HG02884 (cell line): ENCODE results near the gene CLCN2.

ENCODE experiments used
- ATAC-seq: cut with Tn5 transposase; IDR thresholded peaks from one replicate; pipeline ENCODE4 v1.9.1; 2021; ENCODE audit warnings: mild to moderate bottlenecking, moderate library complexity; ENCODE audit not compliant: unreplicated experiment

Gene CLCN2

DNA sequence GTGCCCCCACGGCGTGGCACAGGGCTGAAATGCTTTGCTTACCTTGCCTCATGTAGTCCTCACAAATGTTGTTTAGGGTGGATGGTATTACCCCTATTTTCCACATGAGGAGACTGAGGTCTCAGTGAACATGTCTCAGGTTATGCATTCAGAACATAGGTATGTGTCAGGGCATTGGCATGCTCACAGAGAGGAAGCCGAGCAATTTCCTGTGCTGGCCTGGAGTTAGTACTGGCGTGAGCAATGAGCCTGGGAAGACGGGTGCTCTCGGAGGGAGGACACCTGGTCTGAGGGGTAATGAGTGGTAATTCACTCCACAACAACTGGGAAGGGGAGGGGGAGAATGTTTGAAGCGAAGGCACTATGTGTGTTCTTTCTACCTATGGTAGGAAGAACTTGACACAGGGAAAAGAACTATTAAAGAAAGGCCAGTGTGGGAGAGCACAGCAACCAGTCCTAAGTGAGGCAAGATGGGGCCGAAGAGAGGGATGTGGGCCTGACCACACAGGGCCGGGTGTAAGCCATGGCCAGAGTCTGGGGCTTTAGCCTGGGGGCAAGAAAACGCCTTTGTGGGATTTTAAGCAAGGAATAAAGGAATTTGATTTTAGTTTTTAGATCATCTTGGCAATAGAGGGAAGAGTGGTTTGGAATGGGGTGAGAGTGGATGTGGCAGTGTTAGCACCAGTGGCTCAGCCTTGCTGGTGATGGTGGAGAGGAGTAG is 28.9 kb downstream of the CLCN2 start:
- no peak for ATAC-seq

DNA sequence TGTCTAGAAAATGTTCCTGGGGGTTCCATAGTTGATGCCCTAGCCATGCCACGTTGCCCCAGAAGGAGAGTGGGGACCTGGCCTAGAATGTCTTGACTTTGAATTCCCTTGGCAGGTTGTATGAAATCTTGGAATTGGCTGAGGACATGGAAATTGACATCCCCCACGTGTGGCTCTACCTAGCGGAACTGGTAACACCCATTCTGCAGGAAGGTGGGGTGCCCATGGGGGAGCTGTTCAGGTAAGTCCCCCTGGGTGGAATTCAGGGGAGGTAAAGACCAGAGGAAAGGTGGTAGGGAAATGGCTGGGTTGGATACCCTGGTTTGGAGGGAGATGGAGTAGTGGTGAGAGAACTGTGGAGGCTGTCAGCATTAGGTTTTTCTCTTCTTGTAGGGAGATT is 32.9 kb downstream of the CLCN2 start:
- no peak for ATAC-seq

DNA sequence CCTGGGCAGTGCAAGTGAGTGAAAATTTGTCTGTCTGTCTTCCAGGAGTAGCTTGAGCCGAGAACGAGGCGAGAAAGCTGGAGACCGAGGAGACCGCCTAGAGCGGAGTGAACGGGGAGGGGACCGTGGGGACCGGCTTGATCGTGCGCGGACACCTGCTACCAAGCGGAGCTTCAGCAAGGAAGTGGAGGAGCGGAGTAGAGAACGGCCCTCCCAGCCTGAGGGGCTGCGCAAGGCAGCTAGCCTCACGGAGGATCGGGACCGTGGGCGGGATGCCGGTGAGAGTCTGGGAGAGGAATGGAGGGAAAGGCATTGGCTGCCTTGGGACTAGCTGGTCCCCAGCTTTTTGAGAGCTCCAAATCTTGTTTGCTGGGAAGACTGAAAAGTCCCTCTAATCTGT is 34.2 kb downstream of the CLCN2 start:
- ATAC-seq, result no peak

DNA sequence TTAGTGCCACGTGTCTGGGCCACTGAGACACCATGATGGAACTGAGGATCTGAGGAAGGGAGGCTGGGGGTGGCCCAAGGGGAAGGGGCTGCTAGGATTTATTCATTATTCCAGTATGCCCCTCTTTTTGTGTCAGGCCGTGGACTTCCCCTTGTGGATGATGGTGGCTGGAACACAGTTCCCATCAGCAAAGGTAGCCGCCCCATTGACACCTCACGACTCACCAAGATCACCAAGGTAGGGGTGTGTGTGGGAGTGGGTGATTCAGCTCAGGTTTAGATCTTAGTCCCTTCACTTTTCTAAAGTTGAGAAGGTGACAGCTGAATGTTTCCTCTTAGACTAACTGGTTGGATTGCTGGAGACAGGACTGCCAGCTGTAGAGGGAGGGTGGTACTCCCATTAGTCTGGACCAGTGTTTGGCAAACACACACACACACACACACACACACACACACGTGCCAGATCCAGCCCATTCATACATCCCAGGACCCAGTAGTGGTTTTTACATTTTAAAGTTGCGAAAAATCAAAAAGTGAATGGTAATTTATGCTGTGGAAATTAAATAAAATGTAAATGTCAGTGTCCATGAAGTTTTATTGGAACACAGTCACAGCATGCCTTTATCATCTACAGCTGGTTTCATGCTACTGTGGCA is 35.6 kb downstream of the CLCN2 start:
- no peak for ATAC-seq

DNA sequence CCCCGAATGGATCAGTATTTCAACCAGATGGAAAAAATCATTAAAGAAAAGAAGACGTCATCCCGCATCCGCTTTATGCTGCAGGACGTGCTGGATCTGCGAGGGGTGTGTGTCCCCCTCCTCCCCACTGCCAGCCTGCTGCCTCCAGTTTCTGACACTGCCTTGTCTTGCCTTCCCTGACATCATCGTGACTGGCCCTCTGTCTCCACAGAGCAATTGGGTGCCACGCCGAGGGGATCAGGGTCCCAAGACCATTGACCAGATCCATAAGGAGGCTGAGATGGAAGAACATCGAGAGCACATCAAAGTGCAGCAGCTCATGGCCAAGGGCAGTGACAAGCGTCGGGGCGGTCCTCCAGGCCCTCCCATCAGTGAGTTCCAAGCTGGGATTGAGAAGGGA is 36.1 kb downstream of the CLCN2 start:
- no peak for ATAC-seq

DNA sequence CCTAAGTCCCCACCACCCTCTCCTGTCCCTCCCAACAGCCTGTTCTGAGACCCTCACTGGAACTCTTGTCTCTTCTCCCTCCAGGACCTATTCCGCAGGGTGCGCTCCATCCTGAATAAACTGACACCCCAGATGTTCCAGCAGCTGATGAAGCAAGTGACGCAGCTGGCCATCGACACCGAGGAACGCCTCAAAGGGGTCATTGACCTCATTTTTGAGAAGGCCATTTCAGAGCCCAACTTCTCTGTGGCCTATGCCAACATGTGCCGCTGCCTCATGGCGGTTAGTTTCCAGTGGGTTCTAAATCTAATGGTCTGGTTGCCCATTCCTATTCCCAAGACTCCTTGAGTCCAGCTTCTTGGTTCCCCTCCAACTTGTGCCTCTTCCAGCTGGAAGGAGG is 37.7 kb downstream of the CLCN2 start:
- ATAC-seq, result no peak

DNA sequence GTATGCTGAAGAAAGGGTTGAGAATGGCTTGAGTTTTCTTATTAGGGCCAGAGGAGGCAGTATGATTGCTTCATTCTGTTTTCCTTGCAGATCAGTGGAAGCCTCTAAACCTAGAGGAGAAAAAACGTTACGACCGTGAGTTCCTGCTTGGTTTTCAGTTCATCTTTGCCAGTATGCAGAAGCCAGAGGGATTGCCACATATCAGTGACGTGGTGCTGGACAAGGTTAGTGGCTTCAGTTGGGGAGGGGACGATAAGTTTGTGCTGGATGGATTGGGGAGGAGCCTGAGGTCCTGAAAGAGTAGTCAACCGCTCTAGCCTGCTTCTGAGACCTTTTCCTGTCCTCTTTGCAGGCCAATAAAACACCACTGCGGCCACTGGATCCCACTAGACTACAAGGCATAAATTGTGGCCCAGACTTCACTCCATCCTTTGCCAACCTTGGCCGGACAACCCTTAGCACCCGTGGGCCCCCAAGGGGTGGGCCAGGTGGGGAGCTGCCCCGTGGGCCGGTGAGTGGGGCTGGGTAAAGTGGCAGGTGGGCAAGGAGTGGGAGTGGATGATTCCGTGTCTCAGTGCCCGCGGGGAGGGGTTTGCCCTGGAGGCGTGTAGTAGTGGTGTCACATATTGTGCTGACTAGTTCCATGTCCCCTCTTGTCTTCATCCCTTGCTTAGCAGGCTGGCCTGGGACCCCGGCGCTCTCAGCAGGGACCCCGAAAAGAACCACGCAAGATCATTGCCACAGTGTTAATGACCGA is 38.5 kb downstream of the CLCN2 start:
- ATAC-seq, result no peak

DNA sequence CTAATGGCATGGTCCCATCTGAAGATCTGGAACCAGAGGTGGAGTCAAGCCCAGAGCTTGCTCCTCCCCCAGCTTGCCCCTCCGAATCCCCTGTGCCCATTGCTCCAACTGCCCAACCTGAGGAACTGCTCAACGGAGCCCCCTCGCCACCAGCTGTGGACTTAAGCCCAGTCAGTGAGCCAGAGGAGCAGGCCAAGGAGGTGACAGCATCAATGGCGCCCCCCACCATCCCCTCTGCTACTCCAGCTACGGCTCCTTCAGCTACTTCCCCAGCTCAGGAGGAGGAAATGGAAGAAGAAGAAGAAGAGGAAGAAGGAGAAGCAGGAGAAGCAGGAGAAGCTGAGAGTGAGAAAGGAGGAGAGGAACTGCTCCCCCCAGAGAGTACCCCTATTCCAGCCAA is 39.7 kb downstream of the CLCN2 start:
- no peak for ATAC-seq

DNA sequence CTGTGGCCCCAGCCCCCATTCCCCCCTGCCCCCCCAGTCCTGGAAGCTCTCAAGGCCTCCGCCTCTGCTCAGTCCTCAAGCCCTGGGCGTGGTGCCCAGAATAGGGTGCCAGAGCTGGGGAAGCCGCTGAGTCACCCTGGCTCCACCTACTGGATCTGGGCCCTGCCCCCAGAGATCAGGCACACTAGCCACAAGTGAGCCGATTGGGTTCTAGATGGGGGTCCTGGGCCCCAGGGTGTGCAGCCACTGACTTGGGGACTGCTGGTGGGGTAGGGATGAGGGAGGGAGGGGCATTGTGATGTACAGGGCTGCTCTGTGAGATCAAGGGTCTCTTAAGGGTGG is 41.3 kb downstream of the CLCN2 start:
- no peak for ATAC-seq

DNA sequence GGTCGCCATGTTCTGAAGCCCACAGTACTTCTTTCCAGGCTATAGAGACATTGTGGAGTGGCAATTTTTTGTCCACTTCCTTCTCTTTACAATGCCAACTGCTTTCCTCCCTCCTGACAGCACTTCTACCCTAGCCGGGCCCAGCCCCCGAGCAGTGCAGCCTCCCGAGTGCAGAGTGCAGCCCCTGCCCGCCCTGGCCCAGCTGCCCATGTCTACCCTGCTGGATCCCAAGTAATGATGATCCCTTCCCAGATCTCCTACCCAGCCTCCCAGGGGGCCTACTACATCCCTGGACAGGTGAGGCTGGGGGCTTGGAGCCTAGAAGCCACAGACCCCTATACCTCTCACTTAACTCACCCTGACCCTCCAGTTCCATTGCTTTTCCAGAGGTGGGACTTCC is 44.2 kb downstream of the CLCN2 start:
- ATAC-seq, result no peak

DNA sequence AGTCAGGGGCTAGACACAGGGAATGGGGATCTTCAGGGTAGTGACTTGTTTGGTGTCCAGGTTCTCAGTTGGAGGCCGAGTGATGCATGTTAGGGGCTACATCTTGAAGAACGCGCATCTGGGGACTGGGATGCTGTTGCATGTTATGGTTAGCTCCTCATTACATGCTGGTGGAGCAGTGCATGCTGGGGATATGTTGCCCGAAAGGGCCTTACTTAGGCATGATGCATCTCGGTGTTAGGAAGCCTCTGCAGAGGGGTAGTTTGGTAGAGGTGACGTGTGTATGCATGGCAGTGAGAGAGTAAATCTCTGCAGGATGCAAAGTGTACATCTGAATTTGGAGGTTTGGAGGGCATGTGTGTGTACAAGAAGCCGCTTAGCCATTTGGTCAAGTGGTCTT is 44.6 kb downstream of the CLCN2 start:
- no peak for ATAC-seq

DNA sequence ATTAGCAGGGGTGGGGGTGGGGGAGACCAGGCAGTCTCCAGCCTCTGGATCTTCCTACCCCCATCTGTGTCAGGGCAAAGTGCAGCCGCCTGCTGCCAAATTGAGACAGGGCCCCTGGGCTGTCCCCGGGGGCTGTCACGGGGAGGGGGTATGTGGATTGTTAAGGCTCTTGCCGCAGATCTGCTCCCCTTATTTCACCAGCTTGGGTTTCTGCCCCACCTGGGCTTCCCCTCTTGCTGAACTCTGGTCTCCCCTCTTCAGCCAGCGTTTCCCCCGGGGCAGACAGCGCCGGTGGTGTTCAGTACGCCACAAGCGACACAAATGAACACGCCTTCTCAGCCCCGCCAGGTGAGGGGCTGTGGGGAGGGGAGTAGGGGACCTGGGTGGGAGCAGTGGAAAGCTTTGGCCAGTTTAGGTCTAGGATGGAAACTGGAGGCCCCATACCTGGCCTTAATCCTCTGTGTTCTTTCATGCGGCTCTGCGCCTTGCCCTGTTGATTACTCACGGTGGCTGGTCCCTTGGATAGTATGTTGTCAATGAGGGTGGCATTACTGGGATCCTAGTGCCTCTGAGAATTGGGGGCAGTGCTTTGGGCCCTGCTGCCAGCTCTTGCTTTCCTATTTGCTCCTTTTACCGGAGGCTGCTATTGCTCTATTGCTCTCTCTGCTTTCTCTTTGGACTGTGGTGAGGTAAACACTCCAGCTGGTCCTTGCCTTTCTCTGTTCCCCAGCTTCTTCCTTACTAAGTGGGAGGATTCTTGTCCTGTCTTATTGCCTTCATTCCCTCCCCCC is 45.3 kb downstream of the CLCN2 start:
- ATAC-seq, result no peak

DNA sequence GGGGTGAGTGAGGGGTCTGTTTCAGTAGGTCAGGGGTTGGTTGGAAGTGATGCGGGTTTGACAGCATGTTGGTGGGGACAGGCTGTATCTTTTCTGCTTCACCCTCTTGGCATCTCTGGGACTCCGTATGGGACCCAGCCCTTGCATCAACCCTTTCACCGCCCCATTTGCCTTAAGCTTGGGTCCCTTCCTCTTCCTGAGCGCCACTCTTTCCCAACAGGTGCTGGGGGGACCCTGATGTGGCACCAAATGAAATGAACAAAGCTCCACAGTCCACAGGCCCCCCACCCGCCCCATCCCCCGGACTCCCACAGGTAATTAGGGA is 45.9 kb downstream of the CLCN2 start:
- ATAC-seq, result no peak

DNA sequence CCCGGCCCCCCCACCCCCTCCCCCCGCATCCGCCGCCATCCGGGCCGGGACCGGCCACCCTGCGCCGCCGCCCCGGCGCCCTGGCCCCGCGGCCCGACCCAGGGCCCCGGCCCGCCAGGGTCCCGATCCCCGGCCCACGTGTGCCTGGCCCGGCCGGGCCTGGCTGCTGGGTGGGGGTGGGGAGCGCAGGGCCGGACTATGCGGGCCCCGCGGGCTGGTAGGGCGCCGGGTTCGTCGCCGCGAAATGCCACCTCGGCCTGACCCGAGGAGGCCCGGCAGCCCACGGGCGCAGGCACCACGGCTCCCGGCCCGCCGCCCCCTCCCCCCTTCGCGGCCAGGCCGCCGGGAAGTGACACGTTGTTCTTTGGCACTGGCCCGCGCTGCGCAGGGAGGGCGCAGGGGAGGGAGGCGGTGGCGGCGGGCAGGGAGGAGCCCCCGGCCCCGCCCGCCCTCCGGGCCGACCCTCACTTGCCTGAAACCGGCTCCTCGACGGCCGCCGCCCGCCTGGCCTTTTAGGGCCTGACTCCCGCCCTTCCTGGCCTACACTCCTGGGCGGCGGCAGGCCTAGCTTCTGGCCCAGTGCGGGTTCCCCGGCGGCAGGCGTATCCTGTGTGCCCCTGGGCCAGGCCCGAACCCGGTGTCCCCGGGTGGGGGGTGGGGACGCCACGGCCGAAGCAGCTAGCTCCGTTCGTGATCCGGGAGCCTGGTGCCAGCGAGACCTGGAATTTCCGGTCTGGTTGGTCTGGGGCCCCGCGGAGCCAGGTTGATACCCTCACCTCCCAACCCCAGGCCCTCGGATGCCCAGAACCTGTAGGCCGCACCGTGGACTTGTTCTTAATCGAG is 46.5 kb downstream of the CLCN2 start:
- ATAC-seq, result peak; percentile 29

DNA sequence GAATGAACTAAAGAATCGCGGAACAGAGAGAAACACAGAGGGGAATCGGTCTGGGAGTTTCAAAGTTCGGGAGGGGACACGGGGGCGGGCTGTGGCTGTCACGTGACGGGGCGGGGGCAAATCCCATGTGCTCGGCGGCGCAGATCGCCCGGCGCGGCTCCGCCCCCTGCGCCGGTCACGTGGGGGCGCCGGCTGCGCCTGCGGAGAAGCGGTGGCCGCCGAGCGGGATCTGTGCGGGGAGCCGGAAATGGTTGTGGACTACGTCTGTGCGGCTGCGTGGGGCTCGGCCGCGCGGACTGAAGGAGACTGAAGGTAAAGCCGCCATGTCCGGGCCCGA is 47.1 kb downstream of the CLCN2 start, which contains the start of gene EIF4G1:
TSS of gene EIF4G1 (plus strand) at position 244 of the 337 bp plus-strand sequence. CDS start 1,191 bp downstream, outside the sequence.
- ATAC-seq, result peak; percentile 88

DNA sequence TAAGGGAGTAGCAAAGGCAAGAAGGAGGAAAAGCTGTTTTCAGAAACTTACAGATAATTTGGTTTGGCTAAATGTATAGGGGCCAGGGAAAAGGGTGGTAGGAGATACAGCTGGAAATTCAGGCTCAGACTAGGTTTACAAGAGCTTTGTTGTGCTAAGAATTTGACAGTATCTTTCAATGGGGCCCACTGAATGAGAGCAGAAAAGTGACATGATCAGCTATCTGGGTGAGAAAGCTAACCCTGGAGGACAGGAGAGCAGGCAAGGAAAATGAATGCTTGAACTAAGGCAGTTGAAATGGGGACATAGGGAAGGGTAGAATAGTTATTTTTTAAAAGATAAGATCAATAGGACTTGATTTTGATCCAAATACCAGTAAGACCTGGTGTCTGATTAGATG is 49.8 kb downstream of the CLCN2 start:
- ATAC-seq, result no peak

DNA sequence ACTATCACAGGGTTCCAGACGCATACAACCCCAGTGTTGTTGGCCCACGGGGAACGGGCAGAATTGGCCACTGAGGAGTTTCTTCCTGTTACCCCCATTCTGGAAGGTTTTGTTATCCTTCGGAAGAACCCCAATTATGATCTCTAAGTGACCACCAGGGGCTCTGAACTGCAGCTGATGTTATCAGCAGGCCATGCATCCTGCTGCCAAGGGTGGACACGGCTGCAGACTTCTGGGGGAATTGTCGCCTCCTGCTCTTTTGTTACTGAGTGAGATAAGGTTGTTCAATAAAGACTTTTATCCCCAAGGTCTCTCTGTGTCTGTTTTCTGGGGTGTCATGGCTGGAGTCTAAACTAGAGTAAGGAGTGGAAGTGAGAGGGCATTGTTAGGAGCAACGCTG is 52.7 kb downstream of the CLCN2 start:
- ATAC-seq, result no peak

DNA sequence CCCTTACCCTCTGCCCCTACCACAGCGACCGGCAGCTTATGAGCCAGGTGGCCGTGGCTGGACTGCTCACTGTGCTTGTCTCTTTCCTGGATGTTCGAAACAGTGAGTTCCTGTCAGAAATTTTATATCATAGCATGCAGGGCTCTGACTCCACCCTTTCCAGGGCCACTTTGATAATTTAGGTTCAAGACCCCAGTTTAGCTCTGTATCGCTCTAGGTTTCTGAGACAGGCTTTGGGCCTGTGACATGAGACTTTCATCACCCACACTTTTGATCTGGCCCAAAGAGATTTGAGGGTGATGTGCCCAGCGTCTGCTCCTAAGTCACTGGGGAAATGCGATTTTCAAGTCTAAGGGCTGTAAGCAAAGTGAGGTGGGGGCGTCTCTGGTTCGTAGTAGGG is 53.5 kb downstream of the CLCN2 start:
- no peak for ATAC-seq

DNA sequence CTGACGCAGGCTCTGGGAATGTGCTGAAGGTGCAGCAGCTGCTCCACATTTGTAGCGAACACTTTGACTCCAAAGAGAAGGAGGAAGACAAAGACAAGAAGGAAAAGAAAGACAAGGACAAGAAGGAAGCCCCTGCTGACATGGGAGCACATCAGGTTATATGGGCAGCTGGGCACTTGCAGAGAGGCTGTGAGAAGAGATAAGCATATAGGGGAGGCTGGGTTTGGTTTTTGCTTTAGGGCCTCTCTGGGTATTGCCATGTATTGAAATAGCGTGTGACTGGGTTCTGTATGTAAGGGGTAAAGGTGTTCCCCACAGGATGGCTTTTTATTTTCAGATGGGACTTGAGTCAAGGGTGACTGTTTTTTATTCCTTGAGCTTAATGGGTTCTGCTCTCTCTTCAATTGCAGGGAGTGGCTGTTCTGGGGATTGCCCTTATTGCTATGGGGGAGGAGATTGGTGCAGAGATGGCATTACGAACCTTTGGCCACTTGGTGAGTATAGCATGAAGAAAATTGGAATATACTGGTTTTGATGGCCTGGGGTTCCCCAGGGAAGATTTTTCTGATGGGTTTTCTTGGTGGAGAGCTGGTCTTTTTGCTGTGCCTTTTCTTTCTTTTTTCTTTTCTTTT is 54.9 kb downstream of the CLCN2 start:
- no peak for ATAC-seq

DNA sequence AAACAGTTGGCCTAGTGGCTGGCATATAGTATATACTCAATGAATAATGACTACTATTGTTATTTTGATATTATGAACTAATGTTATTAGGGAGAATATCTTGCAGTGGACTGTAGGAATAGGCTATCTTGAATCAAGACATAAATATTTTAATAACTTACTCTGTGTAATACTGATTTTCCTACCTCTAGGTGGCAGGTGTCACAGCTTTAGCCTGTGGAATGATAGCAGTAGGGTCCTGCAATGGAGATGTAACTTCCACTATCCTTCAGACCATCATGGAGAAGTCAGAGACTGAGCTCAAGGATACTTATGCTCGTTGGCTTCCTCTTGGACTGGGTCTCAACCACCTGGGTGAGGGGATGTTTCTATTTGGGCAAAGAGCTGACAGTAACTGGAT is 55.8 kb downstream of the CLCN2 start:
- no peak for ATAC-seq
